Activated naive CD4-positive, alpha-beta T cell treated with anti-CD3 and anti-CD28 coated beads, Interleukin-2, amount 50 U/mL, for 72 hours (primary cell): Measurements from ENCODE around the gene REELD1. TPM values are rescaled to one million over a fixed set of nuclear protein-coding genes. Genes with fewer than 3 reads are reported as not detected.

Experiments used
- ATAC-seq, 2 donors: fragments of 150-1000 bp; cut with Tn5 transposase; 2 replicates each; pipeline ENCODE4 v1.10.0; 2021; ENCODE audit warnings: mild to moderate bottlenecking in 2 of 2, moderate library complexity in 2 of 2
- DNase-seq, 2 donors: peaks; one replicate each; pipeline ENCODE4 v3.0.0; 2021 to 2022; ENCODE audit warnings: low spot score in 2 of 2
- H3K27ac Mint-ChIP-seq, 2 donors: one replicate each; pipeline ENCODE4 v1.8.0; 2022; ENCODE audit warnings: mild to moderate bottlenecking in 2 of 2, mixed read lengths in 2 of 2
- H3K36me3 Mint-ChIP-seq, 2 donors: one replicate each; pipeline ENCODE4 v1.8.0; 2022; ENCODE audit warnings: mixed read lengths in 2 of 2
- H3K9me3 Mint-ChIP-seq, 2 donors: one replicate each; pipeline ENCODE4 v1.8.0; 2022; ENCODE audit warnings: mixed read lengths in 2 of 2
- total RNA-seq, 2 donors: library from RNA; stranded (reverse); gene quantifications; one replicate each; pipeline ENCODE4 v1.2.3, GENCODE V29; 2022

Gene REELD1
- total RNA-seq, 2 donors from 2014 or later: 0.16 TPM; not detected in 1

- DNase-seq: no peak
- peak overlapping the region in 1 of 2 donors; percentile 59 for H3K27ac Mint-ChIP-seq
- no peaks in the 10 kb centered on the region for H3K36me3 Mint-ChIP-seq
- peaks cover 0 to 3% of the 10 kb centered on the region in 2 donors for H3K9me3 Mint-ChIP-seq
- ATAC-seq: peak in 1 of 2 donors; percentile 7
Measured at GRCh38 chr4:146245850-146246249, 31.5 kb downstream of the REELD1 start.

DNA sequence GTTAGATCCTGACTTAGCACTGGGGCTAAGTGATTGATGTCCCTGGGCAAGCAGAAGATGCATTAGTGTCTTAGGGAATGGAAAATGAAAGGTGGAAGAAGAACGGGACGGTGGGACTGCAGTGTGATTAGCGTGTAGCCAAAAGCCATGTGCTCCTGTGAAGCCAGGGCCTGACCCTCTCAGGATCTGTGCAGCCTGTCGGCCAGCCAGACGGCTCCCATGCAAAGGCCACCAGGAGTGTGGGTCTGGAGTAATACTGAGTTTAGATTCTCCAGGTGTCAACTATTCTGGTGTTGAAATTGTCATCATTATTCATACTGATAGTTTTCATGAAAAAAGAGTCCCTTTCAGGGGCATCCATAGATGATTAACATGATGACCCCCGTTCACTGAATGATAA is 32.0 kb downstream of the REELD1 start:
- DNase-seq (no peak), ATAC-seq (no peak)
- Mint-ChIP-seq H3K27ac (peak overlapping the region in 1 of 2 donors; percentile 59), H3K9me3 (peaks cover 0 to 3% of the 10 kb centered on the region in 2 donors), H3K36me3 (no peaks in the 10 kb centered on the region)

DNA sequence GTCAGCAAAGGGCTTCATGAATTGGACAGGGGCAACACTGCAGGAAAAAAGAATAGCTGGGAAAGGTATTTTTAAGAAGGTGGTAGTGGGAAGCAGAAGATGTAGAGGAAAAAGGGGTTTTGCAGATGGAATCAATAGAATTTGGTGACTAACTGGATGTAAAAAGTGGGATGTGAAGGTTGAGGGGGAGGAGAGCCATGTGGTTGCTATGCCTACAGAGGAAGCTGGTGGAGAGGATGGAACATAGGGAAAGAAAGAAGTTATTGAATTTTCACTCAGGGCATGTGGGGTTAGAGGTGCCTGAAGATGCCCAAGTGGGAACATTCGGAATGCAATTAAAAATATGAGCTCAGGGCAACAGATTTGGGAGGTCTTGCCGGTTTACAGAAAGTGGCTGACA is 33.0 kb downstream of the REELD1 start:
- H3K27ac Mint-ChIP-seq: no peak overlapping the region
- peaks cover 0 to 3% of the 10 kb centered on the region in 2 donors for H3K9me3 Mint-ChIP-seq
- no peaks in the 10 kb centered on the region for H3K36me3 Mint-ChIP-seq
- DNase-seq (no peak), ATAC-seq (no peak)

GRCh38 chr4:146252969-146253611 is 38.8 kb downstream of the REELD1 start:
- H3K9me3 Mint-ChIP-seq: peaks cover 0 to 3% of the 10 kb centered on the region in 2 donors
- DNase-seq (no peak), ATAC-seq (no peak)
- no peaks in the 10 kb centered on the region for H3K36me3 Mint-ChIP-seq
- no peak overlapping the region for H3K27ac Mint-ChIP-seq

GRCh38 chr4:146255463-146255862 is 41.1 kb downstream of the REELD1 start:
- H3K36me3 Mint-ChIP-seq: no peaks in the 10 kb centered on the region
- H3K27ac Mint-ChIP-seq: no peak overlapping the region
- DNase-seq (no peak), ATAC-seq (no peak)
- no peaks in the 10 kb centered on the region for H3K9me3 Mint-ChIP-seq

DNA sequence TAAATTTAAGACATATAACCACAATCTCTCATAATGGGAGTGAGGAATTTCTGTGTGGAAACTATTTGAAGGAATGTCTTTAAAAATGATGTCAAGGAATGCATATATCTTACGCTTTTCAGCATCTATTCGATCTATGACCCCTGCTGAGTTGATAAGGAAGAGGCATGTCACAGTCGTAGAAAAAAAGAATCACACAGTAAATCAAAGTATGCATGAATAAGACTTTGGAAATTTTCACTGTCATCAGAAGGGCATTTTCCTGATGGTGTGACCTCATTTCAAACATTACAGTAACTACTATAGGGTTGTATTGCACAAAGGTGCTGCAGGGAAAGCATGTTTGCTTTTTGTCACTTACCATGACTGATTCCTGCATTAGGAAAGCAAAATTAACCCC is 41.5 kb downstream of the REELD1 start:
- DNase-seq (no peak), ATAC-seq (no peak)
- no peak overlapping the region for H3K27ac Mint-ChIP-seq
- no peaks in the 10 kb centered on the region for H3K36me3 Mint-ChIP-seq
- H3K9me3 Mint-ChIP-seq: no peaks in the 10 kb centered on the region

DNA sequence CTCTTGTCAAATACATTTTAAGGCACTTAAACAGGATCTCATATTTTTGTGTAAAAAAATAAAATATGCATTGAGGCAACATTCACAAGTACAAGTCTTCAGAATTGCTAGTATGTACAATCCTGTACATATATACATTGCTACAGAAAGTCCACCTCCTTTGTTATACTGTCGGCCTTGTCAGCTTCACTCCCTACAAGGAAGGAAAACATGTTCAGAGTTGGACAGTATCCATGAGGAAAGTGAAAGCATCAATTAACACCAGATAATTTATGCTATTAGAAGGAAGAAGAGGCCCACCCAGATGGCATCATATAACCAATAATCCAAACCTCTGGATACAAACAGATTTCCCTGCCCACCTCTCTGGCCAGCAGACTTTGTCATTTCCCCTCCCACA is 42.0 kb downstream of the REELD1 start:
- no peak for DNase-seq
- Mint-ChIP-seq H3K27ac (no peak overlapping the region), H3K36me3 (no peaks in the 10 kb centered on the region), H3K9me3 (no peaks in the 10 kb centered on the region)
- ATAC-seq: no peak

- ATAC-seq: no peak
- H3K27ac Mint-ChIP-seq: no peak overlapping the region
- no peak for DNase-seq
- no peaks in the 10 kb centered on the region for H3K36me3 Mint-ChIP-seq
- H3K9me3 Mint-ChIP-seq: no peaks in the 10 kb centered on the region
Measured at GRCh38 chr4:146257511-146257910, 43.2 kb downstream of the REELD1 start.

GRCh38 chr4:146260521-146260920 is 46.2 kb downstream of the REELD1 start:
- ATAC-seq: no peak
- Mint-ChIP-seq H3K36me3 (no peaks in the 10 kb centered on the region), H3K27ac (peak overlapping the region in 1 of 2 donors; percentile 41), H3K9me3 (no peaks in the 10 kb centered on the region)
- DNase-seq: no peak

- DNase-seq: no peak
- Mint-ChIP-seq H3K36me3 (no peaks in the 10 kb centered on the region), H3K9me3 (no peaks in the 10 kb centered on the region)
Measured at GRCh38 chr4:146261041-146261440, 46.7 kb downstream of the REELD1 start.

GRCh38 chr4:146263793-146264192 is 49.5 kb downstream of the REELD1 start:
- H3K9me3 Mint-ChIP-seq: no peaks in the 10 kb centered on the region
- ATAC-seq: no peak

More at GRCh38 chr4:146261041-146261440, 46.7 kb downstream of the REELD1 start:
- no peak for ATAC-seq
- peak overlapping the region in 1 of 2 donors; percentile 41 for H3K27ac Mint-ChIP-seq

GRCh38 chr4:146265950-146266490 is 51.7 kb downstream of the REELD1 start:
- H3K9me3 Mint-ChIP-seq: no peaks in the 10 kb centered on the region
- H3K27ac Mint-ChIP-seq: no peak overlapping the region
- no peaks in the 10 kb centered on the region for H3K36me3 Mint-ChIP-seq
- ATAC-seq (no peak), DNase-seq (no peak)

More at GRCh38 chr4:146263793-146264192, 49.5 kb downstream of the REELD1 start:
- no peaks in the 10 kb centered on the region for H3K36me3 Mint-ChIP-seq
- no peak for DNase-seq
- H3K27ac Mint-ChIP-seq: no peak overlapping the region

DNA sequence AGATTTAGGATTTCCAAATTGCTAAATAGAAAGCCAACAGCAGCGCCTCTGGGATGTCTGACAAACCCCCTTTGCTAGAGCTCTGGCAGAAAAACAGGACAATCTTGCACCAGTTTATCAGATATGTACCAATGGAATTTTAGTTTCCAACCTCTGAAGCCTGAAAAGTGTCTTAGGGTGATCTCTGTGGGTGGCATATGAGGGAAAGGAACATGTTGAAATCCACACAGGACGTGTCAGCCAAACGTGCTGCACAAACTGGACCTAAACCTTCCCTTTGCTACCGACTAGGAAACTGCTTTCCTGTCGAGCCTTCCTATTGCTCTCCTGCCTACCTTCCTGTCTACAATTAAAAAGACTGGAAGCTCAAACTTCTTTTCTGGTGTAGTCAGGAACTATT is 53.5 kb downstream of the REELD1 start:
- no peak for DNase-seq
- no peak overlapping the region for H3K27ac Mint-ChIP-seq
- no peaks in the 10 kb centered on the region for H3K36me3 Mint-ChIP-seq
- H3K9me3 Mint-ChIP-seq: no peaks in the 10 kb centered on the region
- no peak for ATAC-seq

GRCh38 chr4:146269228-146269653 is 54.9 kb downstream of the REELD1 start:
- Mint-ChIP-seq H3K9me3 (no peaks in the 10 kb centered on the region), H3K36me3 (no peaks in the 10 kb centered on the region)
- no peak for ATAC-seq

DNA sequence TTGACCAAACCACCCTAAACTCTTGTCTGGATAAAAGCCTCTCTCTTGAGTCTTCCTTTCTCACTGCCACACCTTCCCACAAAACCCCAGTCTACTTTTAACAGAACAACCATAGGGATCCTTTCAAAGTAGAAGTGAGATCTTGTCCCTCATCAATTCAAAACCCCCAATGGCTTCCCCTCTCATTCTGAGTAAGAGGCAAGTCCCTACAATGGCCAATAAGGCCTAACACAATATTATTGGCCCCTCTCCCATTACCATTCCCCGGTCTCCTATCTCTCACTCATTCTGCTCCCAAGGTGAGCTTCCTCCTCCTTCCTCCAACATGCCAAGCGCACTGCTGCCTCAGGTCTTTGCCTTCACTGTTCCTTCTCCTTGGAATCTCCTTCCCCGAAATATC is 57.1 kb downstream of the REELD1 start:
- DNase-seq (no peak), ATAC-seq (no peak)
- Mint-ChIP-seq H3K9me3 (no peaks in the 10 kb centered on the region), H3K36me3 (no peaks in the 10 kb centered on the region), H3K27ac (no peak overlapping the region)

More at GRCh38 chr4:146269228-146269653, 54.9 kb downstream of the REELD1 start:
- no peak for DNase-seq
- no peak overlapping the region for H3K27ac Mint-ChIP-seq

DNA sequence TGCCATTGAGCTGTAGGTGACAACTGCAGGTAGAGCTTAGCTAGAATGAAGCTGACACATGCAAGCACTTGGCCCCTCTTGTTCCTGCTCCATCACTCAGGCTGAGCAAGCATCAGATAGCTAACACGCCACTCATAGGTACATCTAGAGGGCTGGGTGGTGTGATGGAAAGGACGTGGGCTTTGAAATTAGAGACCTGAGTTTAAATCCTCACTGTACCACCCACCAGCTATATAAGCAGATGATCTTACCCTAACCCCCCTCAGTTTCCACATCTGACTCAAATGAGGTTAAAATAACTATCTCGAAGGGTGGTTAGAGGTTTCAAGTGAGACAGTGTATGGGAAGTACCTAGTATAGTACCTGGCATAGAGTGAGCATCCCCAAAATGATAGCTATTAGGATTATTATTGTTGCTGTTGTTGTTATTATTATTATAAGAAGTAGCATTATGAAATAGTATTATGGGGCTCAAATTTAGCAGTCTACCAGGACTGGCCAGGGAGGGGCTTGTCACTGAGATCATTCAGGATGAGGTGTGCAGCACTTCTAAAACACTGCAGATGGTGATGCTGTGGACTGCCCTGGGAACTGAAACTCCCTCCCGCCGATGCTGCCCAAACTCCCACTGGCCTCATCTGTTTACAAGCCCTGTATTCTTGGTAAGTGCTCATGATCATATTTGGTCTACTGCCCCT is 59.0 kb downstream of the REELD1 start:
- Mint-ChIP-seq H3K27ac (no peak overlapping the region), H3K9me3 (no peaks in the 10 kb centered on the region), H3K36me3 (peaks cover 0 to 4% of the 10 kb centered on the region in 2 donors)
- DNase-seq (no peak), ATAC-seq (peak; percentile 48 to 56)

DNA sequence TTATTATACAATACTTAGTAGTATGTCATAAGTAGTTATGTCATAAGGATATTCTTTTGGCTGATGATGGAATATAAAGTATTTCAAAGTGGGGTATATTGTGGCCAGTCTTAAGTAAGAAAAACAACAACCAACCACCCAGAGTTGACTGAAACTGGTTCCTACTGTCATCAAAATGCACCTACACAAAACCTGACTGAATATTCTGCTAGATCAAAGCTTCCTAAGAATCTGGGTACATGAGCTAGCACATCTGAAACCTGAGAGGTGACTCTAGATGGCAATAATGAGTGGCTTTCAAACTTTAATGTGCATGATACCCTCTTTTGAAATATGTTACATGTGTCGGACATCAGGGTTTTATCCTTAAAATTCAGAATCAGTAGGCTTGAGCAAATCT is 60.4 kb downstream of the REELD1 start:
- H3K36me3 Mint-ChIP-seq: peaks cover 0 to 4% of the 10 kb centered on the region in 2 donors
- H3K27ac Mint-ChIP-seq: no peak overlapping the region
- peak in 1 of 2 donors; percentile 61 for ATAC-seq
- DNase-seq: no peak
- H3K9me3 Mint-ChIP-seq: no peaks in the 10 kb centered on the region
